Measurements from ENCODE around the gene TSN. TPM values are rescaled to one million over a fixed set of nuclear protein-coding genes. Genes with fewer than 3 reads are reported as not detected.
A peak's percentile ranks its signal among the peaks of the same experiment; 100 is the strongest.
"Not testable (repeated sequence)": the region's sequence is repeated elsewhere in the genome, so short reads cannot be mapped to it uniquely, and the experiment has no call there.

TSN gene
- total RNA-seq, 1 donor from 2014 or later = 66.6 TPM

GRCh38 chr2:121801916-121802315 lies 46.5 kb downstream of the TSN start:
- DNase-seq (ENCODE audit: low spot score) = no peak

DNA sequence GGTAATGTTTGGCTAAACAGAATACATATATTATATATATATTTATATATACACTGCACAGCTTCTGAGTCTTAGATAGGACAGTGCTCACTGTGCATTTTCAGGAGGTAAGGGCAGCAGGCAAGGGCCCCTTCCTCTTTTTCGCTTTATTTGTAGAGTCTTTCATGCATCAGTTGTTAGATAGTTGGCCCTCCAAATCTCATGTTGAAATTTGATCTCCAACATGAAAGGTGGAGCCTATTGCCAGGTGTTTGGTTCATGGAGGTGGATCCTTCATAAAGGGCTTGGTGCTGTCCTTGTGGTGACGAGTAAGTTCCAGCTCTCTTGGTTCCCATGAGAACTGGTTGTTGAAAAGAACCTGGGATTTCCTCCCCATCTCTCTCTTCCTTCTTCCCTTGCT lies 48.1 kb downstream of the TSN start:
- DNase-seq (ENCODE audit: low spot score) = no peak

DNA sequence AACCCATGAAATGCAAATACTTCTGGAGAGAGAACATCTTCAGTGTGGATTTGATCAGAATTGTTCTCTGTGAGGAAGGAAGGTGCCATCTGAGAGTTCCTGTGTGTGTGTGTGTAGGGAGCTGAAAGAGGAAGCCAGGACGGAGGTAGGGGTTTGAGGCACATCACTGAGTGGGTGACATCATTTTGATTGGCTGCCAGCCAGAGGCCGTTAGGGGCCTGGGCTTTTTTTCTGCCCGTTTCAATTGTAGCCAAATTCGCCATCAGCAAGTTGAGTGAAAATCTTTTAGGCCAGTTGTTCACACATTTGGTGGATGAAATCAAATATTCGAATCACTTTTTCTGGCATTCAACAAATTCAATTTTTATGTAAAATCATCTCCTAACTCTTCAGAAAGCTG lies 48.9 kb downstream of the TSN start:
- DNase-seq (ENCODE audit: low spot score) = no peak

DNA sequence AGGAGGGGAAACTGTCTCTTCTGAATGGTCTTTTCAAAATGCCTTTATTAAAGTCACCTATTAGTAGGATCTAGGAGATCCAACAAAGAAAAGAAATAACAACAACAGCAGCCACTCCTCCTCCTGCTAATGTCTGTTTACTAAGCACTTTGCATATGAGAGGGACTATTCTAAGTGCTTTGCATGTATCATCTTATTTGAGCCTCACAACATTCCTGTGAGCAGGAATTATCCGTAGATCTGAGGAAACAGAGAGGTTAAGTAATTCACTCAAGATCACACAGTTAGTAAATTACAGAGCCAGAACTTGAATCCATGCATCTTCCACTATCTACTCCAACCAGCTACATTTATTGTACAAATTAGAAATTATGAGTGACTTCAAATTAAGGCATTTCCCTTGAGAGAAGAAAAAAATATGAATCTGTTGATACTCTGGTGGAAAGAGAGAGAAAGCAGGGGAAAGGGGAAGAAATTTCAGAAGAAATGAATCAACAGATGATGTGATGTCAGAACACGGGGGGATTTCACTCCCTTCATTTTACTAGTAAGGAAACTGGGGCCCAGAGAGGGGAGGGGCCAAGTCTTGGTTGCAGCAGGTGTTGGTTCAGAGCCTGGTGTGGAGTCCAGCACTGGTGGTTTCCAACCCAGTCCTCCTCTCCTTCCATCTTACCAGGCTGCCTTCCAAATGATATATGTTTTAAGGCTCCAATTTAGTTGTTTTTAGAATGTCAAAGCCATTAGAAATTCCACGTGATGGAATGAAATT lies 49.7 kb downstream of the TSN start:
- no peak for DNase-seq (ENCODE audit: low spot score)

- DNase-seq (ENCODE audit: low spot score) = no peak
Observed at GRCh38 chr2:121805766-121806143, 50.3 kb downstream of the TSN start.

DNA sequence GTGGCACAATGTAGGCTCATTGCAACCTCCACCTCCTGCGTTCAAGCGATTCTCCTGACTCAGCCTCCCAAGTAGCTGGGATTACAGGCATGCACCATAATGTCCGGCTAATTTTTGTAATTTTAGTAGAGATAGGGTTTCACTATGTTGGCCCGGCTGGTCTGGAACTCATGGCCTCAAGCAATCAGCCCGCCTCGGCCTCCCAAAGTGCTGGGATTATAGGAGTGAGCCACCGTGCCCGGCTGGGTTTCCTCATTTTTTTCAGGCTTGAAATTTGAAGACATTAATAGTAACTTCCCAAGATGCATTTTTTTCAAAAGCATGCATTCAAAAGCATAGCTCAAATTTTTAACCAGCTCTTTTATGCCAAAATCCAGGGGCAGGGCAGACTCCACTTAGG lies 52.3 kb downstream of the TSN start:
- not testable (repeated sequence) for DNase-seq (ENCODE audit: low spot score)

GRCh38 chr2:121809607-121810006 lies 54.2 kb downstream of the TSN start:
- no peak for DNase-seq (ENCODE audit: low spot score)

- DNase-seq (ENCODE audit: low spot score) = peak; percentile 59
Observed at GRCh38 chr2:121810959-121811853, 55.8 kb downstream of the TSN start.

- DNase-seq (ENCODE audit: low spot score) = not testable (repeated sequence)
Observed at GRCh38 chr2:121813083-121813482, 57.6 kb downstream of the TSN start.

DNA sequence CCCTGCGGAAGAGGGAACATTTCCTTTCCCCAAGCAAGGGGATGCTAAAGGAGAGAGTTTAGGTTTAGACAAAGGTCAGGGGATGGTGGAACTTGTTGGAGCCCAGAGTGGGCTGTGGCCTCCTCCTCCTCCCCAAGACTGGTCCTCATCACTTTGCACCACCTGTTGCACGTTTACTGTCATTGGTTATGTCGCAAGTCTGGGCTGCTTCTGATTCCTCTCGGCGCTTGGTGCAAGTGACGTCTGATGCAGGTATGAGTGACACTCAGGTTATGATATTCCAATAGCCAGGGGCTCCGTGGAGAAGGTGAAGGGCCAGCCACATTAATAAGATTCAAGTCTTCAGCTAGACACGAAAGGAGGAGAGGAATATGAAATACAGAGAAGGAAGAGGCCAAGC lies 59.8 kb downstream of the TSN start:
- no peak for DNase-seq (ENCODE audit: low spot score)

GRCh38 chr2:121816797-121817196 lies 61.3 kb downstream of the TSN start:
- DNase-seq (ENCODE audit: low spot score) = no peak

DNA sequence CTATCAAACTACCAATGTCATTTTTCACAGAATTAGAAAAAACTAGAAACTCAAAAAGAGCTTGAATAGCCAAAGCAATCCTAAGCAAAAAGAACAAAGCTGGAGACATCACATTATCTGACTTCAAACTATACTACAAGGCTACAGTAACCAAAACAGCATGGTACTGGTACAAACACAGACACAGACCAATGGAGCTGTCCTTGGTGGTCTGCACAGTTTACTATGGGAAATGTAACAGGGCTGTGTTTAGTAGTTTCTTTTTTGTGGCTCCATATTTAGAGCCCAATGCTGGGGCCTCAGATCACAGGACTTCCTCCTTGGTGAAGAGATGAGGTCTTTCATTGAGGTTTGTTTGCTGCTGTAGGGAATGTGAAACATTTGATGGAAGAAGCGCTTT lies 61.9 kb downstream of the TSN start:
- DNase-seq (ENCODE audit: low spot score) = not testable (repeated sequence)

Other genes with a start within 250 kb of the TSN start
- not detected for gene RNU4ATAC, start 224.8 kb upstream of the TSN start, total RNA-seq
- gene CLASP1, start 106.2 kb upstream of the TSN start, total RNA-seq = 74.8 TPM
- gene NIFK, start 18.8 kb upstream of the TSN start, total RNA-seq = 92.3 TPM